Epithelial cell of esophagus (primary cell): ENCODE data around the gene SEMA5A.
A peak's percentile ranks its signal among the peaks of the same experiment; 100 is the strongest.

Source experiments
- DNase-seq: peaks from one replicate; pipeline ENCODE4 v3.0.0; 2010; ENCODE audit warnings: low read depth
- H3K4me3 ChIP-seq: 2 replicates; pipeline ENCODE4 v1.5.1; 2011; ENCODE audit warnings: mild to moderate bottlenecking, low read length, control low read depth
- TF ChIP-seq, protein P1 (sequence below): IDR thresholded peaks from 2 replicates; pipeline ENCODE4 v1.5.1; 2011; ENCODE audit warnings: low read depth, mild to moderate bottlenecking, low read length, control low read depth, inconsistent platforms; ENCODE audit not compliant: insufficient read depth; ENCODE audit errors: missing control alignments

SEMA5A gene

DNA sequence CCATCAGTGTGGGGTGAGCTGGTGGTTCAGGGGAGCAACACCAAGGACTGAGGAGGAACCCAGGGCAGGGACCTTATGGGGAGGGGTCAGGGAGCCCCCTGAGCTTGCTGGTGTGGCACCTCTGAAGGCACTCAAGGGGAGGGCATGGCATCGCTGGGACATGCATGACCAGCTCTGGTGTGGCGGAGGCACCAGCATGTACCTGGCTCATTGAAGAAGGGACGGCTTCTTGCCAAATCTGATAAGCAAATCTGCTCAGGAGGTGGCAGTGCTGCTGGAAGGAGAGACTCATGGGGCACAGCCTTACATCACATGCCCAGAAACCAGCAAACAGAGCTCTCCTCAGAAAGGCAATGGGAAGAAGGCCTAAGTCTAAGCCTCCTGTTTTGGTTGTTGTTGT lies 421.8 kb downstream of the SEMA5A start:
- H3K4me3 ChIP-seq = no peak overlapping the region
- TF ChIP-seq, protein P1, sequence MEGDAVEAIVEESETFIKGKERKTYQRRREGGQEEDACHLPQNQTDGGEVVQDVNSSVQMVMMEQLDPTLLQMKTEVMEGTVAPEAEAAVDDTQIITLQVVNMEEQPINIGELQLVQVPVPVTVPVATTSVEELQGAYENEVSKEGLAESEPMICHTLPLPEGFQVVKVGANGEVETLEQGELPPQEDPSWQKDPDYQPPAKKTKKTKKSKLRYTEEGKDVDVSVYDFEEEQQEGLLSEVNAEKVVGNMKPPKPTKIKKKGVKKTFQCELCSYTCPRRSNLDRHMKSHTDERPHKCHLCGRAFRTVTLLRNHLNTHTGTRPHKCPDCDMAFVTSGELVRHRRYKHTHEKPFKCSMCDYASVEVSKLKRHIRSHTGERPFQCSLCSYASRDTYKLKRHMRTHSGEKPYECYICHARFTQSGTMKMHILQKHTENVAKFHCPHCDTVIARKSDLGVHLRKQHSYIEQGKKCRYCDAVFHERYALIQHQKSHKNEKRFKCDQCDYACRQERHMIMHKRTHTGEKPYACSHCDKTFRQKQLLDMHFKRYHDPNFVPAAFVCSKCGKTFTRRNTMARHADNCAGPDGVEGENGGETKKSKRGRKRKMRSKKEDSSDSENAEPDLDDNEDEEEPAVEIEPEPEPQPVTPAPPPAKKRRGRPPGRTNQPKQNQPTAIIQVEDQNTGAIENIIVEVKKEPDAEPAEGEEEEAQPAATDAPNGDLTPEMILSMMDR = no peak
- no peak for DNase-seq

DNA sequence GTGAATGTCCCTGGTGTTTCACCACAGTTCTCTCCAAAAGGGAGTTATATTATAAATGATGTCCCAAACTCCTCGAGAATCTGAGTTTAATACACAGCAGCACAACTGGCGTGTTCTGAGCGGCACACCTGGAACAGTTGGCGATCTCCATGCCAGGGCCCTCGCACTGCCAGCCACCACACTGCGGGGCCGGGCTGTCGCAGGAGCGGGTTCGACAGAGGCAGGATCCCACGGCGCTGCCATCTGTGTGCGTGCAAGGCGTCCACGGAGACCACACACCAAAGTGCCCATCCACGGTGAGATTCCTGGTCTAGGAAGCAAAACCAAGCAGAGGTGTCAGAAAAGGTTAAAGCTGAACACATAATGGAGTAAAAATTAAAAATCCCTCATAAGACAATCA lies 423.3 kb downstream of the SEMA5A start:
- TF ChIP-seq, protein P1 = no peak
- DNase-seq = no peak
- no peak overlapping the region for H3K4me3 ChIP-seq

DNA sequence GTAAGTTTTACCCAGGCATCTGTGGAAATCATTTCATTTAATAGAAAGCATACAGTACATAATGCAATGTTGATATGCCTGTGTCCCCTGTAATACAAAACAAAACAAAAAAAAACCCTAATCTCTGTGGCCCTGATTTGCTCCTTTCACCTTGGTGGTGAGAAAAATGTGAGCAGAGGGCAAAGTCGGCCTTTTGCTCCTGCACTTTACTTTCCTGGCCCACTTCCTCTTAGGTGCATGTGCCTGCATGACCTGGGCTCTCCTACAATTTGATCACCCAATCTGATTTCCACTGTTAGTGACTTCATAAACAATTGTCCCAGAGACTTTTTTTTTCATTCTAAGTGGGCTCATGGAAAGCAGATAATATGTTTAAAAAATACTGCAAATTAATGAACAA lies 424.3 kb downstream of the SEMA5A start:
- DNase-seq = no peak
- TF ChIP-seq, protein P1 = no peak
- H3K4me3 ChIP-seq = no peak overlapping the region

DNA sequence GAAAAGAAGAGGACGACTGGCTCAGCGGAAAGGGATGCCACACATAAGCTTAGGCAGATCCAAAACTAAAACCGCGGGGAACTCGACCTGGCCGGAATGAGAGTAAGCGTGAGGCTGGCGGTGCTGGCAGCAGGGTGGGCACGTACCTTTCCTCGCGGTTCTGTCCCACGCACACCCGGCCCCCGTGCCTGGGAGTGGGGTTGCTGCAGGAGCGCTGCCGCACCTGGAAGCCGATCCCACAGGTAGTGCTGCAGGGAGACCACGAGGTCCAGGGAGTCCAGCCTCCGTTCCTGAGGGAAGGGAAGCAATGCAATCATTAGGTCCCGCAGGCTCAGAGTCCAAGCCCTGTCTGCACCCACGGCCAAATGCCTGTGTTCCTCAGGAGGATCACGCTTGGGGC lies 427.0 kb downstream of the SEMA5A start:
- TF ChIP-seq, protein P1 = no peak
- DNase-seq = no peak
- no peak overlapping the region for H3K4me3 ChIP-seq

DNA sequence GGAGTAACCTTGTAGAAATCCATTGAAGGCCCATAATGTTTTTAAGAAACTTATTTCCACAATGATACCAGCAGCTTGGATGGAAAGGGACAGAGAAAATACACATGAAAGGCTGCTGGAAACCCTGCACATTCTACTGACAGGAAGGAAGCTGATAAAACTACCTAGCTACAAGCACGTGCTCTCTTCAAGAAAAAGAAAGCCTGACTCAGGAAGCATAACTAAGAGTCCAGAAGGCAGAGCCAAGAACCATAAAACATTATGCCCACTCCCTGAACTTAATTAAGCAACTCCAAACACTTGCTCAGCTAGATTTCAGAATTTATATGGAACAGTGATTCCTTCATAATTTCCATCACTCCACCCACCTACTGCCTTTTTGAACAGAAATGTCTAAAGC lies 430.8 kb downstream of the SEMA5A start:
- no peak overlapping the region for H3K4me3 ChIP-seq
- TF ChIP-seq, protein P1 = no peak
- DNase-seq = no peak

DNA sequence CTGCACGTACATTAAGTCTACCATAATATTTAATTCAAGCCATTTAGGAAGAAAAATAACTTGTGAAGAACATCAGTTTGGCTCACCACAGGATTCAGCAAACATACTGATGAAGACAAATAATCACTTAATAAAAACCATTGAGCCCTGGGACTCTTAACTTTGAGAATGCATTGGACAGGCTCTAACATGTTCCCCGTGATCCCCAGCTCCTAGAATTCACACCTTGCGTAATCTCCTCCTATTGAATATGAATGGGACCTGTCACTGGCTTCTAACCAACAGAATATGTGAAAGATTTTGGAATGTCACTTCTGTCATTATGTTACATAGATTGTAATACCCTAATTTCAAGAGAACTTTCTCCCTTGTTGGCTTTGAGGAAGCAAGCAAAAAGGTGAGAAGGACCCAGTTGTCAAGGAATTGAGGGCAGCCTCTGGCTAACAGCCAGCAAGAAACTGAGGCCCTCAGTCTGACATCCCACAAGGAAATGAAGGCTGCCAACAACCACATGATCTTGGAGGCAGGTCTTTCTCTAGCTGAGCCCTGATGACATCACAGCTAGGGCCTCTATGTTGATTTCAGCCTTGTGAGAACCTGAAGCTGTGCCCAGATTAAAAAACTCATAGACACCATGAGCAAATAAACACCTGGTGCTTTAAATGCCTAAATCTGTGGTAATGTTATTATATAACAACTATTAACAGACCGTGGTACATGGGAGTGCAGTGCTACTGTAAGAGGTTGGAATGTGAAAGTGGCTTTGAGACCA lies 433.2 kb downstream of the SEMA5A start:
- TF ChIP-seq, protein P1 = no peak
- H3K4me3 ChIP-seq = no peak overlapping the region
- peak; percentile 94 for DNase-seq

DNA sequence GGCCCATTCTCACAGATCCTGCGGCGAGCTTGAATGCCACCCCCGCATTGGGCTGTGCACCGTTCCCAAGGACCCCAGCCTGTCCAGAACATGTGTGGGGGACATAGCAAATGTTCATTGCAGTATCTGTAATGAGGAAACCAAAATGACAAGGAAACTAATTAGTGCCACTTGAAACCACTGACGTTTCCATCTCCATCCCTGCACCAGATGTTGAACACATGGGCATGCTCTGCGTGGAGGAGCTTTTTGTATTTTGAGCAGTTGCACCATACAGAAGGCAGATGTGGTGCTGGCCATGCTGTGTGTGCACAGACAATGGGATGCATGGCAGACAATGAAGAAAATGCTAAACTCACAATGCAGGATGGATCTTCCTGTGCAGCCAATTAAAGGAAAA lies 437.7 kb downstream of the SEMA5A start:
- H3K4me3 ChIP-seq = no peak overlapping the region
- DNase-seq = no peak
- TF ChIP-seq, protein P1 = no peak
